Fibroblast of the aortic adventitia (primary cell): ENCODE data around the gene TXNL1. TPM values are rescaled to one million over a fixed set of nuclear protein-coding genes. Genes with fewer than 3 reads are reported as not detected.
"Not testable (repeated sequence)": the region's sequence is repeated elsewhere in the genome, so short reads cannot be mapped to it uniquely, and the experiment has no call there.

Experiments
- DNase-seq: peaks from one replicate; pipeline ENCODE4 v3.0.0-alpha.2; 2010; ENCODE audit warnings: low read depth
- H3K4me3 ChIP-seq: 2 replicates; pipeline ENCODE4 v1.5.1; 2011; ENCODE audit warnings: low read depth, mild to moderate bottlenecking, control low read depth, low read length, moderate library complexity
- CTCF ChIP-seq: IDR thresholded peaks from 2 replicates; pipeline ENCODE4 v1.5.1; 2011; ENCODE audit warnings: mild to moderate bottlenecking, low read length, control low read depth, inconsistent platforms; ENCODE audit not compliant: insufficient read depth
- total RNA-seq: library from RNA; depleted of rRNA; stranded (reverse); fragments of >200 nt; gene quantifications from 2 replicates; pipeline ENCODE4 v1.2.3, GENCODE V29; 2012; ENCODE audit warnings: low replicate concordance

TXNL1 gene
- total RNA-seq, 1 donor = 68.3 TPM

- no peak overlapping the region for H3K4me3 ChIP-seq
- TF ChIP-seq CTCF = no peak
- no peak for DNase-seq
Observed at GRCh38 chr18:56662902-56663301, 24.5 kb upstream of the TXNL1 start.

- no peak for DNase-seq
- TF ChIP-seq CTCF = no peak
- no peak overlapping the region for H3K4me3 ChIP-seq
Observed at GRCh38 chr18:56662502-56662901, 24.1 kb upstream of the TXNL1 start.

GRCh38 chr18:56662063-56662408 lies 23.6 kb upstream of the TXNL1 start:
- no peak for DNase-seq
- H3K4me3 ChIP-seq = no peak overlapping the region
- no peak for TF ChIP-seq CTCF

GRCh38 chr18:56661360-56662062 lies 23.1 kb upstream of the TXNL1 start:
- H3K4me3 ChIP-seq = no peak overlapping the region
- no peak for TF ChIP-seq CTCF
- no peak for DNase-seq

- no peak overlapping the region for H3K4me3 ChIP-seq
- no peak for DNase-seq
- no peak for TF ChIP-seq CTCF
Observed at GRCh38 chr18:56660655-56661054, 22.3 kb upstream of the TXNL1 start.

- no peak for DNase-seq
- H3K4me3 ChIP-seq = no peak overlapping the region
- TF ChIP-seq CTCF = no peak
Observed at GRCh38 chr18:56659111-56659510, 20.7 kb upstream of the TXNL1 start.

- no peak for DNase-seq
- no peak for TF ChIP-seq CTCF
- H3K4me3 ChIP-seq = no peak overlapping the region
Observed at GRCh38 chr18:56658261-56658660, 19.9 kb upstream of the TXNL1 start.

- DNase-seq, H3K4me3 ChIP-seq: not testable (repeated sequence)
Observed at GRCh38 chr18:56654280-56654679, 15.9 kb upstream of the TXNL1 start.
